Measurements from ENCODE around the gene IL1RAP.

Gene IL1RAP

GRCh38 chr3:190543671-190544070 lies 29.8 kb downstream of the IL1RAP start:
- no peak for DNase-seq

- no peak for DNase-seq
Measured at GRCh38 chr3:190545191-190545590, 31.3 kb downstream of the IL1RAP start.

- no peak for DNase-seq
Measured at GRCh38 chr3:190546881-190547510, 33.1 kb downstream of the IL1RAP start.

- no peak for DNase-seq
Measured at GRCh38 chr3:190548031-190548656, 34.3 kb downstream of the IL1RAP start.

GRCh38 chr3:190552021-190552420 lies 38.1 kb downstream of the IL1RAP start:
- no peak for DNase-seq

- no peak for DNase-seq
Measured at GRCh38 chr3:190552969-190553759, 39.3 kb downstream of the IL1RAP start.

- no peak for DNase-seq
Measured at GRCh38 chr3:190554197-190554596, 40.3 kb downstream of the IL1RAP start.

- DNase-seq, result no peak
Measured at GRCh38 chr3:190556351-190556750, 42.5 kb downstream of the IL1RAP start.

- no peak for DNase-seq
Measured at GRCh38 chr3:190557296-190557695, 43.4 kb downstream of the IL1RAP start.

- no peak for DNase-seq
Measured at GRCh38 chr3:190558316-190558715, 44.4 kb downstream of the IL1RAP start.

- DNase-seq, result no peak
Measured at GRCh38 chr3:190558796-190559195, 44.9 kb downstream of the IL1RAP start.

- no peak for DNase-seq
Measured at GRCh38 chr3:190560013-190560895, 46.4 kb downstream of the IL1RAP start.

GRCh38 chr3:190562866-190563510 lies 49.1 kb downstream of the IL1RAP start:
- DNase-seq, result no peak

- DNase-seq, result no peak
Measured at GRCh38 chr3:190564175-190564574, 50.3 kb downstream of the IL1RAP start.

GRCh38 chr3:190566043-190566933 lies 52.4 kb downstream of the IL1RAP start:
- DNase-seq, result no peak

- no peak for DNase-seq
Measured at GRCh38 chr3:190568036-190568435, 54.2 kb downstream of the IL1RAP start.

- no peak for DNase-seq
Measured at GRCh38 chr3:190574473-190574872, 60.6 kb downstream of the IL1RAP start.

GRCh38 chr3:190575437-190576185 lies 61.7 kb downstream of the IL1RAP start:
- DNase-seq, result no peak

- no peak for DNase-seq
Measured at GRCh38 chr3:190577225-190577624, 63.3 kb downstream of the IL1RAP start.

- no peak for DNase-seq
Measured at GRCh38 chr3:190579514-190580137, 65.7 kb downstream of the IL1RAP start.
